Measurements from ENCODE around the gene NHLH1.

The NHLH1 gene

GRCh38 chr1:160342953-160343869, 23.7 kb upstream of the NHLH1 start, which contains the start of the genes COPA and NCSTN:
TSS of gene COPA (minus strand) at chr1:160343250. CDS start at chr1:160343170, 80 bp downstream.
TSS of gene NCSTN (plus strand) at chr1:160343383. CDS start at chr1:160343397, 14 bp downstream.
- peaks cover 16% of the 10 kb centered on the region for H3K4me1 ChIP-seq (ENCODE audit: control insufficient read depth, insufficient read depth, low read length)
- peak within 1 kb of the TSS; percentile 98 for H3K4me3 ChIP-seq (ENCODE audit: low read length in 2 of 2)
- peaks cover 15 to 23% of the 10 kb centered on the region in 2 donors for H3K36me3 ChIP-seq (ENCODE audit: control insufficient read depth in 2 of 2, insufficient read depth in 2 of 2, low read length in 2 of 2)
- no peaks in the 10 kb centered on the region for H3K9me3 ChIP-seq (ENCODE audit: control insufficient read depth in 2 of 2, low read length in 2 of 2)
- H3K9ac ChIP-seq (ENCODE audit: low read length in 2 of 2) = peak within 1 kb of the TSS; percentile 99
- H3K27me3 ChIP-seq (ENCODE audit: control insufficient read depth in 1 of 2, insufficient read depth in 2 of 2, low read length in 2 of 2) = no peaks in the 10 kb centered on the region
- peak within 1 kb of the TSS; percentile 89 for H3K27ac ChIP-seq (ENCODE audit: low read length)

GRCh38 chr1:160344241-160344640, 22.6 kb upstream of the NHLH1 start:
- H3K9ac ChIP-seq (ENCODE audit: low read length in 2 of 2) = peak overlapping the region; percentile 99
- H3K27ac ChIP-seq (ENCODE audit: low read length) = no peak overlapping the region
- H3K36me3 ChIP-seq (ENCODE audit: control insufficient read depth in 2 of 2, insufficient read depth in 2 of 2, low read length in 2 of 2) = peaks cover 12 to 13% of the 10 kb centered on the region in 2 donors
- peak overlapping the region; percentile 98 for H3K4me3 ChIP-seq (ENCODE audit: low read length in 2 of 2)
- no peaks in the 10 kb centered on the region for H3K9me3 ChIP-seq (ENCODE audit: control insufficient read depth in 2 of 2, low read length in 2 of 2)
- H3K4me1 ChIP-seq (ENCODE audit: control insufficient read depth, insufficient read depth, low read length) = peaks cover 16% of the 10 kb centered on the region
- no peaks in the 10 kb centered on the region for H3K27me3 ChIP-seq (ENCODE audit: control insufficient read depth in 1 of 2, insufficient read depth in 2 of 2, low read length in 2 of 2)

- Histone ChIP-seq H3K9ac (ENCODE audit: low read length in 2 of 2) (no peak overlapping the region), H3K4me3 (ENCODE audit: low read length in 2 of 2) (no peak overlapping the region), H3K9me3 (ENCODE audit: control insufficient read depth in 2 of 2, low read length in 2 of 2) (no peaks in the 10 kb centered on the region), H3K27ac (ENCODE audit: low read length) (no peak overlapping the region), H3K36me3 (ENCODE audit: control insufficient read depth in 2 of 2, insufficient read depth in 2 of 2, low read length in 2 of 2) (peaks cover 13 to 14% of the 10 kb centered on the region in 2 donors), H3K4me1 (ENCODE audit: control insufficient read depth, insufficient read depth, low read length) (peaks cover 16% of the 10 kb centered on the region), H3K27me3 (ENCODE audit: control insufficient read depth in 1 of 2, insufficient read depth in 2 of 2, low read length in 2 of 2) (no peaks in the 10 kb centered on the region)
These were observed 21.9 kb upstream of the NHLH1 start for GRCh38 chr1:160344936-160345335.

- Histone ChIP-seq H3K4me1 (ENCODE audit: control insufficient read depth, insufficient read depth, low read length) (peaks cover 14% of the 10 kb centered on the region), H3K27me3 (ENCODE audit: control insufficient read depth in 1 of 2, insufficient read depth in 2 of 2, low read length in 2 of 2) (no peaks in the 10 kb centered on the region), H3K9me3 (ENCODE audit: control insufficient read depth in 2 of 2, low read length in 2 of 2) (no peaks in the 10 kb centered on the region), H3K4me3 (ENCODE audit: low read length in 2 of 2) (no peak overlapping the region), H3K36me3 (ENCODE audit: control insufficient read depth in 2 of 2, insufficient read depth in 2 of 2, low read length in 2 of 2) (peaks cover 24 to 27% of the 10 kb centered on the region in 2 donors), H3K9ac (ENCODE audit: low read length in 2 of 2) (no peak overlapping the region), H3K27ac (ENCODE audit: low read length) (no peak overlapping the region)
These were observed 20.4 kb upstream of the NHLH1 start for GRCh38 chr1:160346463-160346862.

- Histone ChIP-seq H3K9me3 (ENCODE audit: control insufficient read depth in 2 of 2, low read length in 2 of 2) (no peaks in the 10 kb centered on the region), H3K4me1 (ENCODE audit: control insufficient read depth, insufficient read depth, low read length) (peaks cover 11% of the 10 kb centered on the region), H3K27me3 (ENCODE audit: control insufficient read depth in 1 of 2, insufficient read depth in 2 of 2, low read length in 2 of 2) (no peaks in the 10 kb centered on the region), H3K4me3 (ENCODE audit: low read length in 2 of 2) (no peak overlapping the region), H3K9ac (ENCODE audit: low read length in 2 of 2) (no peak overlapping the region), H3K27ac (ENCODE audit: low read length) (no peak overlapping the region), H3K36me3 (ENCODE audit: control insufficient read depth in 2 of 2, insufficient read depth in 2 of 2, low read length in 2 of 2) (peaks cover 29 to 31% of the 10 kb centered on the region in 2 donors)
These were observed 19.9 kb upstream of the NHLH1 start for GRCh38 chr1:160346958-160347357.

- peaks cover 73 to 76% of the 10 kb centered on the region in 2 donors for H3K36me3 ChIP-seq (ENCODE audit: control insufficient read depth in 2 of 2, insufficient read depth in 2 of 2, low read length in 2 of 2)
These were observed 15.2 kb upstream of the NHLH1 start for GRCh38 chr1:160351629-160352028.

GRCh38 chr1:160352555-160352954, 14.3 kb upstream of the NHLH1 start:
- Histone ChIP-seq H3K27ac (ENCODE audit: low read length) (no peak overlapping the region), H3K9ac (ENCODE audit: low read length in 2 of 2) (no peak overlapping the region), H3K4me1 (ENCODE audit: control insufficient read depth, insufficient read depth, low read length) (no peaks in the 10 kb centered on the region), H3K9me3 (ENCODE audit: control insufficient read depth in 2 of 2, low read length in 2 of 2) (no peaks in the 10 kb centered on the region), H3K27me3 (ENCODE audit: control insufficient read depth in 1 of 2, insufficient read depth in 2 of 2, low read length in 2 of 2) (no peaks in the 10 kb centered on the region), H3K4me3 (ENCODE audit: low read length in 2 of 2) (no peak overlapping the region), H3K36me3 (ENCODE audit: control insufficient read depth in 2 of 2, insufficient read depth in 2 of 2, low read length in 2 of 2) (peaks cover 71 to 84% of the 10 kb centered on the region in 2 donors)

More at GRCh38 chr1:160351629-160352028, 15.2 kb upstream of the NHLH1 start:
- H3K4me1 ChIP-seq (ENCODE audit: control insufficient read depth, insufficient read depth, low read length) = no peaks in the 10 kb centered on the region
- H3K27ac ChIP-seq (ENCODE audit: low read length) = no peak overlapping the region
- H3K9ac ChIP-seq (ENCODE audit: low read length in 2 of 2) = no peak overlapping the region
- H3K27me3 ChIP-seq (ENCODE audit: control insufficient read depth in 1 of 2, insufficient read depth in 2 of 2, low read length in 2 of 2) = no peaks in the 10 kb centered on the region
- no peak overlapping the region for H3K4me3 ChIP-seq (ENCODE audit: low read length in 2 of 2)
- H3K9me3 ChIP-seq (ENCODE audit: control insufficient read depth in 2 of 2, low read length in 2 of 2) = no peaks in the 10 kb centered on the region

- Histone ChIP-seq H3K9me3 (ENCODE audit: control insufficient read depth in 2 of 2, low read length in 2 of 2) (no peaks in the 10 kb centered on the region), H3K27me3 (ENCODE audit: control insufficient read depth in 1 of 2, insufficient read depth in 2 of 2, low read length in 2 of 2) (no peaks in the 10 kb centered on the region), H3K4me1 (ENCODE audit: control insufficient read depth, insufficient read depth, low read length) (no peaks in the 10 kb centered on the region), H3K4me3 (ENCODE audit: low read length in 2 of 2) (no peak overlapping the region), H3K9ac (ENCODE audit: low read length in 2 of 2) (no peak overlapping the region), H3K36me3 (ENCODE audit: control insufficient read depth in 2 of 2, insufficient read depth in 2 of 2, low read length in 2 of 2) (peaks cover 77 to 88% of the 10 kb centered on the region in 2 donors), H3K27ac (ENCODE audit: low read length) (no peak overlapping the region)
These were observed 13.6 kb upstream of the NHLH1 start for GRCh38 chr1:160353223-160353622.

GRCh38 chr1:160354388-160354985, 12.4 kb upstream of the NHLH1 start:
- no peaks in the 10 kb centered on the region for H3K9me3 ChIP-seq (ENCODE audit: control insufficient read depth in 2 of 2, low read length in 2 of 2)

GRCh38 chr1:160357286-160358002, 9.4 kb upstream of the NHLH1 start:
- H3K9ac ChIP-seq (ENCODE audit: low read length in 2 of 2) = no peak overlapping the region
- no peaks in the 10 kb centered on the region for H3K4me1 ChIP-seq (ENCODE audit: control insufficient read depth, insufficient read depth, low read length)
- H3K4me3 ChIP-seq (ENCODE audit: low read length in 2 of 2) = no peak overlapping the region
- no peak overlapping the region for H3K27ac ChIP-seq (ENCODE audit: low read length)
- H3K27me3 ChIP-seq (ENCODE audit: control insufficient read depth in 1 of 2, insufficient read depth in 2 of 2, low read length in 2 of 2) = no peaks in the 10 kb centered on the region
- peaks cover 54 to 66% of the 10 kb centered on the region in 2 donors for H3K36me3 ChIP-seq (ENCODE audit: control insufficient read depth in 2 of 2, insufficient read depth in 2 of 2, low read length in 2 of 2)
- no peaks in the 10 kb centered on the region for H3K9me3 ChIP-seq (ENCODE audit: control insufficient read depth in 2 of 2, low read length in 2 of 2)

More at GRCh38 chr1:160354388-160354985, 12.4 kb upstream of the NHLH1 start:
- Histone ChIP-seq H3K36me3 (ENCODE audit: control insufficient read depth in 2 of 2, insufficient read depth in 2 of 2, low read length in 2 of 2) (peaks cover 77 to 84% of the 10 kb centered on the region in 2 donors), H3K9ac (ENCODE audit: low read length in 2 of 2) (no peak overlapping the region), H3K27ac (ENCODE audit: low read length) (no peak overlapping the region), H3K27me3 (ENCODE audit: control insufficient read depth in 1 of 2, insufficient read depth in 2 of 2, low read length in 2 of 2) (no peaks in the 10 kb centered on the region), H3K4me1 (ENCODE audit: control insufficient read depth, insufficient read depth, low read length) (no peaks in the 10 kb centered on the region), H3K4me3 (ENCODE audit: low read length in 2 of 2) (no peak overlapping the region)

All from stomach smooth muscle (tissue), 2 donors.